ENCODE data around the gene CRIM1. TPM values are rescaled to one million over a fixed set of nuclear protein-coding genes. Genes with fewer than 3 reads are reported as not detected.

The CRIM1 gene
- total RNA-seq, 2 experiments from 2014 or later = 3.9 to 5.2 TPM

DNA sequence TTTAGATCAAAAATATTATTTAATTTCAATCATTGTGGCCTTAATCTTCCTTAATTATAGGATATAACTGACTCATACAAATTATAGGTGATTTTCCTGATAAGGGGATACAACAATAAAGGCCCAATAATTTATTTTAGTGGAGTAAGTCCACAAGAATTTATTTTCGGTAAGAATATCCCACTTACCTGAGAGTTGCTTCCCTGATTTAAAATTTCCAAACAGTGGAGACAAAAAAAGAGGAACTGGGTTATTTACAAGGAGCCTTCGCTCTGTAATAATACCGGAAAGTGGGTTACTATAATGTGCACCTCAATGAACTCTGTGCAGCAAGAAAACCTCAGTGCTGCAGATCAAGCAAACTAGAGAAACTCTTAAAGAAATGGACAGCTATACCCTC lies 200.2 kb downstream of the CRIM1 start:
- Mint-ChIP-seq H3K9me3 (ENCODE audit: low read depth) (no peaks in the 10 kb centered on the region), H3K36me3 (ENCODE audit: low read depth) (peaks cover 25% of the 10 kb centered on the region), H3K27me3 (no peaks in the 10 kb centered on the region), H3K4me3 (no peak overlapping the region), H3K27ac (no peak overlapping the region), H3K4me1 (no peaks in the 10 kb centered on the region)
- intact Hi-C loops (cut with DNase I, micrococcal nuclease) = no loop called here
- ATAC-seq = no peak
- CTCF ChIA-PET = interaction anchor here (0.6 kb wide), 1 partner anchor 698 kb away, joined by 3 read pairs; no protein-coding TSS in a partner anchor
- POLR2A ChIA-PET = no interaction called here
- DNase-seq = no peak

DNA sequence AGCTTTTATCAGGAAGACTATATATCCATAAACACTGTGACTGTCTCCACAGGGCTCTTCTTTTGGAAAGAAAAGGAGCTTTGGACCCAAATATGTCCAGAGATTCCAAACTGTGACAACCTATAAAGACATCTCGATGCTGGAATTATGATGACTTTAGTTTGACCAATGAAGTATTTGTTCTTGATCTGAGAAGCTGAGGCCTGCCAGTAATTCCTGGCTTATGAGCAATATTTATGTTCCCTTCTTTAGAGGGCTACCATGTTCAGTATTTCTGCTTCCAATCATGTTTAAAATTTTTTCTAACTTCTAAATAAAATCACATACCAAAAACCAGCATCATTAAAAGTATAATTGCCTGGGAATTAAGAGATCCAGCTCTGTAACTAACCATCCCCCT lies 201.3 kb downstream of the CRIM1 start:
- H3K9me3 Mint-ChIP-seq (ENCODE audit: low read depth) = no peaks in the 10 kb centered on the region
- H3K27ac Mint-ChIP-seq = no peak overlapping the region
- H3K4me1 Mint-ChIP-seq = peaks cover 4% of the 10 kb centered on the region
- DNase-seq (no peak), ATAC-seq (no peak)
- H3K36me3 Mint-ChIP-seq (ENCODE audit: low read depth) = peaks cover 22% of the 10 kb centered on the region
- POLR2A ChIA-PET = no interaction called here
- H3K27me3 Mint-ChIP-seq = no peaks in the 10 kb centered on the region
- intact Hi-C loops (cut with DNase I, micrococcal nuclease) = no loop called here
- H3K4me3 Mint-ChIP-seq = no peak overlapping the region
- CTCF ChIA-PET = interaction anchor here (3.0 kb wide), 1 partner anchor 11 kb away, joined by 7 read pairs; no protein-coding TSS in a partner anchor

DNA sequence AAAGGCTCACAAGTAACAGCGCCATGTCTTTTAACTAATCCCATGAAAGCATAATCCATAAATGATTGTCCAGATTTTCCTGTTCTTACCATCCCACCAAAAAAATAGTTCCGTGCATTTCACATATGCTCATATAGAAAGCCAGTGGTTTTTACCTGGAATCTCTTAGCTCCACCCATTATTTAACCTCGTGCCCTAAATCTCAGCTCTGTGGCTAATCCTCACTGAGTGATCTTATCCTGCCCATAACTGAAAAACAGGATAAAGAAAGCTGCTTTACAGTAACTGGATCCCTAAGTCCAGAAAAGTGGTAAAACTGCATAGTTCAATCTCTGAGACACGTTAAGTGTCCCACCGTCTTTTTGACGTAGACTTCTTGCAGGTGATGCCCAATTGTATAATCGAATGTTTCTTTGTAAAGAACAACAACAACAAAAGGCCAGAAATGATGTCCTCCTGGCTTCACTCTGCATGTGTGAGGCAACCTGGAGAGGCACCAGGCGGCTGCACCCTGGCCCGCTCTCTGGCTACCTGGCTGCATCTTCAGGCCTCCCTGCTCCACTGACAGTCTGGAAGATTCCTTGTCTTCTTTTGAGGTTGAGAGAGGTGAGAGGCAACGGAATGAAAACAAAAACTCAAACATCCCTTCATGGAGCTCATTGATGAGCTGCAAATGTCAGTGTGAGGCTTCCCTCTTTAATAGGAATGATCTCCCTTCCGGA lies 203.8 kb downstream of the CRIM1 start:
- intact Hi-C loops (cut with DNase I, micrococcal nuclease) = no loop called here
- Mint-ChIP-seq H3K4me1 (peaks cover 9% of the 10 kb centered on the region), H3K36me3 (ENCODE audit: low read depth) (peaks cover 21% of the 10 kb centered on the region), H3K27me3 (no peaks in the 10 kb centered on the region), H3K4me3 (no peak overlapping the region), H3K27ac (no peak overlapping the region), H3K9me3 (ENCODE audit: low read depth) (no peaks in the 10 kb centered on the region)
- ChIA-PET POLR2A (no interaction called here), CTCF (interaction anchor here (0.5 to 3.0 kb wide), 2 partner anchors 13 to 1079 kb away, joined by 3 to 7 read pairs; no protein-coding TSS in a partner anchor)
- DNase-seq (no peak), ATAC-seq (no peak)

DNA sequence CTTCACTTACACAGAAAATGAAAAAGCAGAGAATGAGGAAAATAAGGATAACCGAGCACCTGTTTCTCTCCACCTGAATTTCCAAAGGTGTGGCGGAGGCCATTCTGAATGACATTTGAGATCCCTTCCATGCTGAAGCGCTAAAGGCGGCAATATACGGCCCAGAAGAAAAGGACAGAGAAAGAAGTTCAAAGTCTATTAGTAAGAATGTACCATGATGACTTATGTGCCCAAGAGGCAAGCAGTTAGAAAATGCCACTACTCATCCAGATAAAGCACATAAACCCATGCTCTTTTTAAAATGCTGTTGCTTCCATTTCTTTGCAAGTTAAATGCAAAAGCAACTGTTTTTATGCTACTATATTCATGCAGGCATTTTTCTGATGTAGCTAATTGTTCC lies 205.1 kb downstream of the CRIM1 start:
- Mint-ChIP-seq H3K4me3 (no peak overlapping the region), H3K9me3 (ENCODE audit: low read depth) (no peaks in the 10 kb centered on the region), H3K27me3 (no peaks in the 10 kb centered on the region), H3K27ac (no peak overlapping the region), H3K4me1 (peaks cover 9% of the 10 kb centered on the region), H3K36me3 (ENCODE audit: low read depth) (peaks cover 20% of the 10 kb centered on the region)
- no peak for DNase-seq
- ATAC-seq = no peak
- intact Hi-C loops (cut with DNase I, micrococcal nuclease) = no loop called here
- ChIA-PET POLR2A (no interaction called here), CTCF (no interaction called here)

DNA sequence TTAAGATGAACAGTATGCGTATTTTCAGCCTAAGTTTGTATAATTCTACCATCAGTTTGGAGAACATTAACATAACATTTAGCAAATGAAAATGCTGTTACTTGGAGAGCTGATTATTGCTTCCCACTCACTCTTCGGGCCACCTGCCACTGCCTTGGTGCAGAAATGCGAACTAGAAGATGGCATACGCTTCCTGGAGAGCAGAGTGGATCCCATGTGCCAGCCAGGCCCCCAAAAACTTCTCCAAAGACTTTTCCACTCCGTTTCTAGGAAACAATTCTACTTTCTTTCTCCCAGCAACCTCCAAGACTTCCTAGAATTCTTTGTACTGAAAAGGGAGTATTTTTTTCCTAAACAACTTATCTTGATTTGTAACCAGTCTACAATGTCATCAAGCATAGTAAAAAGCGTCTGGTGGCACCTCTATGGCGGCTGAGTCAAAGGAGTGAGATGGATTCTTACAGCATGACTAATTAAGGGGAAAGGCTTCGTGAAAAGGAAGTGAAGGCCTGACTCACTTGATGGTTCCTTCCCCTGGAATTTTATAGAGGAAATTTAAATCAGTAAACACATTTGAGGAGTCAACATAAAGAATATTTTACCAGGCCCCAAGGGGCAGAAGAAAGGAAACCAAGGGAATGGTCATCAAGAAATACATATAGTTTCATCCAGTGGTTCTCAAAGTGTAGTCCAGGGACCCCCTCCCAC lies 205.8 kb downstream of the CRIM1 start:
- H3K4me1 Mint-ChIP-seq = peaks cover 9% of the 10 kb centered on the region
- CTCF ChIA-PET = no interaction called here
- intact Hi-C loops (cut with DNase I, micrococcal nuclease) = no loop called here
- no peak overlapping the region for H3K4me3 Mint-ChIP-seq
- no peaks in the 10 kb centered on the region for H3K9me3 Mint-ChIP-seq (ENCODE audit: low read depth)
- no peak overlapping the region for H3K27ac Mint-ChIP-seq
- peaks cover 23% of the 10 kb centered on the region for H3K36me3 Mint-ChIP-seq (ENCODE audit: low read depth)
- ATAC-seq (no peak), DNase-seq (no peak)
- H3K27me3 Mint-ChIP-seq = no peaks in the 10 kb centered on the region
- POLR2A ChIA-PET = no interaction called here

DNA sequence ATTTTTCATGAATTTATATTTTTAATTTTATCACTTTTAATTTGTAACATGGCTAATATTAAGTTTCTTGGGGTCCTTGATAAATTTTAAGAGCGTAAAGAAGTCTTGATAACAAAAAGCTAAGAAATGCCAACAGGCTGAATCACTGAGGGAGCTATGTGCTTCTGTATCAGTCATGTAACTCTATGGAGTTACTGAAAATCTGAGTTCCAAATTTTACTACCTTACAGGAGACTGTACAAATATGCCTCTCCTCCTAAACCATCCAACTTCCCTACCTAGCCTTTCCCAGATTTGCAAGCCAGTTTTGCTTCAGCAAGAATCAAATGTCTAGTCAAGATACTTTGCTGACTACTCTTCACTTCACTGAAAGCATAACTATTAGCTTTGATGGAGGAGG lies 206.7 kb downstream of the CRIM1 start:
- intact Hi-C loops (cut with DNase I, micrococcal nuclease) = no loop called here
- Mint-ChIP-seq H3K4me1 (peaks cover 9% of the 10 kb centered on the region), H3K27me3 (no peaks in the 10 kb centered on the region), H3K4me3 (no peak overlapping the region), H3K27ac (no peak overlapping the region), H3K36me3 (ENCODE audit: low read depth) (peaks cover 28% of the 10 kb centered on the region), H3K9me3 (ENCODE audit: low read depth) (no peaks in the 10 kb centered on the region)
- ATAC-seq = no peak
- no peak for DNase-seq
- ChIA-PET POLR2A (no interaction called here), CTCF (no interaction called here)

DNA sequence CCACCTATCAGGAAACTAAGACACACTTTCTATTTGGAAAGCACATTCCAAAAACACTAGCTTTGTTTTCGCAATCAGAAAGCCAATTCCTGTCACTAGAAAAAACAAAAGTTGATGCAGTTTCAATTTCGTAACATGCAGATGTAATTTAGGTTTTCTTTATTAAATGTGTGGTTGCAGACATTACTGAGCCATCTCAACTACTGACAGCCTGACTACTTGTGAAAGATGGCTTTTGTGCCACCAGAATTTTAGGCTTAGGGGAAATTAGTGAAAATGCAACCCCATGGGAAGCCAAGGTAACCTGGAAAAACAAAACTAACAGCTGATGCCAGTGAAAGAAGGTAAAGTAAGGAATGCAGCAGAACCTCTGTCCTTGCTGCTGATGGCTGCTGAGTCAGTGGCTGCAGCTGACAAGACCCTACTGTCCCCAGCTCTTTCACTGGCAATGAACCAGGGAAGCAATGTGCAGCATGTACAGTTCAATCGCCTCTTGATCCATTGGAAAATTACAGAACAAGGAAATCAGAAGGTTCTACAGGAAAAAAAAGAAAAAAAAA lies 207.5 kb downstream of the CRIM1 start:
- H3K4me1 Mint-ChIP-seq = peaks cover 9% of the 10 kb centered on the region
- peaks cover 28% of the 10 kb centered on the region for H3K36me3 Mint-ChIP-seq (ENCODE audit: low read depth)
- ChIA-PET POLR2A (no interaction called here), CTCF (interaction anchor here (0.6 to 2.5 kb wide), 3 partner anchors 11 to 101 kb away, joined by 3 to 9 read pairs (median 6); no protein-coding TSS in a partner anchor)
- DNase-seq (no peak), ATAC-seq (no peak)
- no peak overlapping the region for H3K4me3 Mint-ChIP-seq
- H3K9me3 Mint-ChIP-seq (ENCODE audit: low read depth) = no peaks in the 10 kb centered on the region
- intact Hi-C loops (cut with DNase I, micrococcal nuclease) = no loop called here
- no peaks in the 10 kb centered on the region for H3K27me3 Mint-ChIP-seq
- H3K27ac Mint-ChIP-seq = no peak overlapping the region

DNA sequence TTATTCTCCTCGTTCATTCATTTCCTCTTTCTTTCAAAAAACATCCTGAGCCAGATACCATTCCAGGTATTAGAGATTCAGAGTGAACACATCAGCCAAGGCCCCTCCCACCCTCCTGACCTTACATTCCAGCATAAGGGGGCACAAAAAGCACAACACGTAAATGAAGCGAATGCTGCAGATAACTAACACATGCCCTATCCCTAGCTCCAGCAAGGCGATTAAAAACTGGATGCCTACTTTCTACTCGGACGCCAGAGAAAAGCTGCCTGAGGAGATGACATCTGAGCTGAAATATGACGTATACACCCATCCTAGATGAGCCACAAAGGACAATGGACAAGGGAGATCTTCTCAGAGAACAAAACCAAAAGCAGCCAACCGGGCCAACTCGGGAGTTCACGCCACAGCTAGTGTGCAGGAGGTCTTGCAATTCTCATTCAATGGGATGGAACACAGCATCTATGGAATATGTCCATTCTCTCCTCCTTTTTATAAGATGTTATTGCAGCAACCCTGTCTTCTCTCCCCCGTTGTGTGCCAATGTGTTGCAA lies 208.9 kb downstream of the CRIM1 start:
- no peaks in the 10 kb centered on the region for H3K9me3 Mint-ChIP-seq (ENCODE audit: low read depth)
- ChIA-PET CTCF (interaction anchor here (1.1 to 2.5 kb wide), 3 partner anchors 13 to 100 kb away, joined by 3 to 9 read pairs (median 6); no protein-coding TSS in a partner anchor), POLR2A (no interaction called here)
- H3K27me3 Mint-ChIP-seq = no peaks in the 10 kb centered on the region
- no peak overlapping the region for H3K27ac Mint-ChIP-seq
- H3K4me3 Mint-ChIP-seq = no peak overlapping the region
- H3K4me1 Mint-ChIP-seq = peaks cover 9% of the 10 kb centered on the region
- no peak for ATAC-seq
- intact Hi-C loops (cut with DNase I, micrococcal nuclease) = no loop called here
- peaks cover 26% of the 10 kb centered on the region for H3K36me3 Mint-ChIP-seq (ENCODE audit: low read depth)
- no peak for DNase-seq

DNA sequence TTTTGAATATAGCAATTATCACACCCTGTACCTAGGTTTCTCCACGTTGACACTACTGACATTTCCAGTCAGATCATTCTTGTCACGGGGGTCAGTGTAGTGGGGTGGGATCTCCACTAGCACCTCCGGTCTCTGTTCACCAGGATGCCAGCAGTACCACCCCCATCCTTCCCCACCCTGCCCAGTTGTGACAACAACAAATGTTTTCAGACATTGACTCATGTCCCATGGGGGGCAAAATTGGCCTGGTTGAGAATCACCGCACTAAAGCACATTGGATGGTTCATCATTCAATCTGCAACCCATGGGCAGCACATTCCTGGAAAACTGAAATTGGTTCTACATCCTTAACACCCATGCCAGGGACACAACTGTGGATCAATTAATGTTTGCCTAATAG lies 210.1 kb downstream of the CRIM1 start:
- no peak overlapping the region for H3K27ac Mint-ChIP-seq

DNA sequence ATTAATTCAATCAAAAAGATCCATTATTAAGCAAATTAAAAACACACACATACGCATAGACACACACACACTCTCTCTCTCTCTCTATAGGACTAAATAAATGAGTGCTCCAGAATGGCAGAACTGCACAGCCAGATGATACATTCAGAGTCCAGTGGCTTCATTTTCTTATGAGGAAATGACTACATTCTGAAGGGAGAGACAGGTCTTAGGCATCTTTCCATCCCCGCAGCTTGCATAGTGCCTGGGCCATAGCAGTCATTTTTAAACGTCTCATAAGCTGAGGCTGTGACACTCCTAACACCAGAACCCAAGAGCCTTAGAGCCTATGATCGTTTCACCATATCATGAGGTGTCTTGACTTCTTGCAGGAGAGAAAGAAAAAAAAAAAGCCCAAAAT lies 211.3 kb downstream of the CRIM1 start:
- no peak overlapping the region for H3K4me3 Mint-ChIP-seq
- H3K4me1 Mint-ChIP-seq = peaks cover 5% of the 10 kb centered on the region
- H3K27me3 Mint-ChIP-seq = no peaks in the 10 kb centered on the region
- peaks cover 22% of the 10 kb centered on the region for H3K36me3 Mint-ChIP-seq (ENCODE audit: low read depth)
- ChIA-PET CTCF (no interaction called here), POLR2A (no interaction called here)
- H3K27ac Mint-ChIP-seq = no peak overlapping the region
- no peaks in the 10 kb centered on the region for H3K9me3 Mint-ChIP-seq (ENCODE audit: low read depth)
- no peak for DNase-seq
- ATAC-seq = no peak
- intact Hi-C loops (cut with DNase I, micrococcal nuclease) = no loop called here

More for the DNA sequence above, 210.1 kb downstream of the CRIM1 start:
- Mint-ChIP-seq H3K36me3 (ENCODE audit: low read depth) (peaks cover 22% of the 10 kb centered on the region), H3K4me1 (peaks cover 9% of the 10 kb centered on the region), H3K9me3 (ENCODE audit: low read depth) (no peaks in the 10 kb centered on the region), H3K4me3 (no peak overlapping the region), H3K27me3 (no peaks in the 10 kb centered on the region)
- DNase-seq (no peak), ATAC-seq (no peak)
- intact Hi-C loops (cut with DNase I, micrococcal nuclease) = no loop called here
- POLR2A ChIA-PET = no interaction called here
- CTCF ChIA-PET = no interaction called here

DNA sequence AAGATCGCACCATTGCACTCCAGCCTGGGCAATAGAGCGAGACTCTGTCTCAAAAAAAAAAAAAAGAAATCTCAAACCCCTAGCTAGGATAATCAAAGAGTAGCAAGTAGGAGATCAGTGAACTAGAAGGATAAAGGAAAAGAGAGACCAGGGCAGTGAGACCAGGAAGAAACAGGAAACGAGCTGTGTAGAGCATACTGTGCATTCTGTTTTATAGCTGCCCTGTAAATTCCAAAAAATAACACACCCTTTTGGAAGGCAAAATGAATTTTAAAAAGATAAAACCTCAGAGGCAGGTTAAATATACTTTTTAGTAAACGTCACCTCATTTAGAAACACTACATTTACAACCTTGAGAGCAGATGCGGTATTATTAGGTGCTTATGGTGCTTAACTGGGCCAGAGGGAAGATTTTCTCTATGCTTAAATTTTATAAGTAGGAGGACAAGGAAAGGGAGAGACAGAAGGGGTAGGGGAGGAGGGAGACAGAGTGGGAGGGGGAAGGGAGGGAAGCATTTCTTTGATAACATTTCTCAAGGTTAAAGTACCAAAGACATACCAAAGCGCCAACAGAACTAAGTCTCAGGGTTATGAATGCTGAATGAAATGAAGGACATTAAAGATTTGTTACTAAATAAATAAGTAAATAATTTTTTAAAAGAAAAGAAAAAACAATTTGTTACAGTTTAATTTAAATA lies 212.3 kb downstream of the CRIM1 start:
- Mint-ChIP-seq H3K27ac (no peak overlapping the region), H3K36me3 (ENCODE audit: low read depth) (peaks cover 28% of the 10 kb centered on the region), H3K4me3 (no peak overlapping the region), H3K4me1 (peaks cover 5% of the 10 kb centered on the region), H3K27me3 (no peaks in the 10 kb centered on the region), H3K9me3 (ENCODE audit: low read depth) (no peaks in the 10 kb centered on the region)
- CTCF ChIA-PET = no interaction called here
- intact Hi-C loops (cut with DNase I, micrococcal nuclease) = no loop called here
- no peak for DNase-seq
- ATAC-seq = no peak
- POLR2A ChIA-PET = no interaction called here

Data from activated CD4-positive, alpha-beta T cell treated with anti-CD3 and anti-CD28 coated beads for 36 hours (primary cell).